Measurements from ENCODE around the gene BBS2. TPM values are rescaled to one million over a fixed set of nuclear protein-coding genes. Genes with fewer than 3 reads are reported as not detected.

Gene BBS2
- total RNA-seq, 2 experiments from 2014 or later: 13.9 to 18.3 TPM

- peak; percentile 23 for DNase-seq (ENCODE audit: low spot score)
These were observed 69.4 kb downstream of the BBS2 start for GRCh38 chr16:56450275-56450985.

GRCh38 chr16:56448005-56448404, 71.8 kb downstream of the BBS2 start:
- no peak overlapping the region for H2AFZ ChIP-seq (ENCODE audit: low read length)
- H3K4me2 ChIP-seq (ENCODE audit: low read length): peak overlapping the region; percentile 95
- TF ChIP-seq CTCF (conservative IDR thresholded peaks at IDR 0.05; ENCODE audit: low read length) (no peak), EZH2phosphoT487 (IDR thresholded peaks at IDR 0.05; ENCODE audit: borderline replicate concordance, low read depth, low read length) (no peak)
- no peaks in the 10 kb centered on the region for H3K9me2 ChIP-seq (ENCODE audit: insufficient read depth, low read length)
- H4K20me1 ChIP-seq (ENCODE audit: insufficient read depth, low read length): peaks cover 47% of the 10 kb centered on the region
- no peak for DNase-seq (ENCODE audit: low spot score)
- intact Hi-C loops (cut with micrococcal nuclease; ENCODE audit: unreplicated experiment): no loop called here
- H3K27ac ChIP-seq (ENCODE audit: low read depth, low read length, poor library complexity, severe bottlenecking): no peak overlapping the region
- H3K9me3 ChIP-seq (ENCODE audit: low read length): no peaks in the 10 kb centered on the region
- POLR2A ChIA-PET: no interaction called here
- H3K4me1 ChIP-seq (ENCODE audit: insufficient read depth, low read length, poor library complexity, severe bottlenecking): peaks cover 22% of the 10 kb centered on the region
- CTCF ChIA-PET (ENCODE audit: unreplicated experiment): no interaction called here
- H3K4me3 ChIP-seq (ENCODE audit: low read depth, low read length, poor library complexity, severe bottlenecking): peak overlapping the region; percentile 89
- BruUV-seq (replicated peaks): no TSS peak
- H3K79me2 ChIP-seq (ENCODE audit: insufficient read depth, low read depth, low read length): peaks cover 76% of the 10 kb centered on the region
- peaks cover 64% of the 10 kb centered on the region for H3K36me3 ChIP-seq (ENCODE audit: insufficient read depth, low read length)

More at GRCh38 chr16:56450275-56450985, 69.4 kb downstream of the BBS2 start:
- peak overlapping the region; percentile 89 for H3K4me3 ChIP-seq (ENCODE audit: low read depth, low read length, poor library complexity, severe bottlenecking)
- H3K36me3 ChIP-seq (ENCODE audit: insufficient read depth, low read length): peaks cover 64% of the 10 kb centered on the region
- peaks cover 54% of the 10 kb centered on the region for H4K20me1 ChIP-seq (ENCODE audit: insufficient read depth, low read length)
- BruUV-seq (replicated peaks): no TSS peak
- peaks cover 80% of the 10 kb centered on the region for H3K79me2 ChIP-seq (ENCODE audit: insufficient read depth, low read depth, low read length)
- H2AFZ ChIP-seq (ENCODE audit: low read length): peak overlapping the region; percentile 51; the same call in 1 of the 2 replicates
- POLR2A ChIA-PET: interaction anchor here (0.5 to 1.5 kb wide), 12 partner anchors 8 to 107 kb away, joined by 3 to 9 read pairs (median 3); no protein-coding TSS in a partner anchor
- peak overlapping the region; percentile 95 for H3K4me2 ChIP-seq (ENCODE audit: low read length)
- H3K27ac ChIP-seq (ENCODE audit: low read depth, low read length, poor library complexity, severe bottlenecking): peak overlapping the region; percentile 78
- intact Hi-C loops (cut with micrococcal nuclease; ENCODE audit: unreplicated experiment): loop anchor here (2.0 kb wide), 1 partner anchor 26 kb away; the partner anchor contains the start of gene AMFR
- no peaks in the 10 kb centered on the region for H3K9me2 ChIP-seq (ENCODE audit: insufficient read depth, low read length)
- CTCF ChIA-PET (ENCODE audit: unreplicated experiment): interaction anchor here (0.6 kb wide), 1 partner anchor 322 kb away, joined by 3 read pairs; no protein-coding TSS in a partner anchor
- H3K4me1 ChIP-seq (ENCODE audit: insufficient read depth, low read length, poor library complexity, severe bottlenecking): peaks cover 28% of the 10 kb centered on the region
- TF ChIP-seq CTCF (conservative IDR thresholded peaks at IDR 0.05; ENCODE audit: low read length): no peak
- no peak for TF ChIP-seq EZH2phosphoT487 (IDR thresholded peaks at IDR 0.05; ENCODE audit: borderline replicate concordance, low read depth, low read length)
- H3K9me3 ChIP-seq (ENCODE audit: low read length): no peaks in the 10 kb centered on the region

DNA sequence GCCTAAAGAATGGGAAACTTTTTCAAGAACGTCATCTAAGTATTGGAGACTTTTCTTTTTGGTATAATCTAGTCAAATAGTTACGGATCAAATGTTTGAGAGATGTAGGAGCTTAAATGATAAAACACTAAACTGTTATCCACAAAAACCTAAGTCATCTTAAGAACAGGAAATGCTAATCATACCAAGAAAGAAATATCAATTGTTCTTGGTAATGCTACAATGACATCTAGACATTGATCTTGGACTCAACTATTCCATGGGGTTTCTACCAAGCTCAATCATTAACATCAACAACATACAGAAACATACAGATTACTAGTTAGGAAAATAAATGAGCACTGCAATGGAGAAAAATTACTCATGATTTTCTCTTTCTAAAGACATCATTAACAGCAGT, 72.5 kb downstream of the BBS2 start:
- peaks cover 19% of the 10 kb centered on the region for H3K4me1 ChIP-seq (ENCODE audit: insufficient read depth, low read length, poor library complexity, severe bottlenecking)
- peak overlapping the region; percentile 95; the same call in 1 of the 2 replicates for H3K4me2 ChIP-seq (ENCODE audit: low read length)
- no peak overlapping the region for H3K4me3 ChIP-seq (ENCODE audit: low read depth, low read length, poor library complexity, severe bottlenecking)
- no peaks in the 10 kb centered on the region for H3K9me2 ChIP-seq (ENCODE audit: insufficient read depth, low read length)
- H3K79me2 ChIP-seq (ENCODE audit: insufficient read depth, low read depth, low read length): peaks cover 69% of the 10 kb centered on the region
- no peak overlapping the region for H3K27ac ChIP-seq (ENCODE audit: low read depth, low read length, poor library complexity, severe bottlenecking)
- H3K36me3 ChIP-seq (ENCODE audit: insufficient read depth, low read length): peaks cover 70% of the 10 kb centered on the region
- POLR2A ChIA-PET: interaction anchor here (1.2 kb wide), 1 partner anchor 10 kb away, joined by 3 read pairs; no protein-coding TSS in a partner anchor
- H4K20me1 ChIP-seq (ENCODE audit: insufficient read depth, low read length): peaks cover 42% of the 10 kb centered on the region
- H2AFZ ChIP-seq (ENCODE audit: low read length): no peak overlapping the region
- intact Hi-C loops (cut with micrococcal nuclease; ENCODE audit: unreplicated experiment): no loop called here
- CTCF ChIA-PET (ENCODE audit: unreplicated experiment): no interaction called here
- DNase-seq (ENCODE audit: low spot score): no peak
- TF ChIP-seq CTCF (conservative IDR thresholded peaks at IDR 0.05; ENCODE audit: low read length): no peak
- TF ChIP-seq EZH2phosphoT487 (IDR thresholded peaks at IDR 0.05; ENCODE audit: borderline replicate concordance, low read depth, low read length): no peak
- no TSS peak for BruUV-seq (replicated peaks)
- H3K9me3 ChIP-seq (ENCODE audit: low read length): no peaks in the 10 kb centered on the region
